ENCODE data around the gene TBC1D10A.

Gene TBC1D10A

DNA sequence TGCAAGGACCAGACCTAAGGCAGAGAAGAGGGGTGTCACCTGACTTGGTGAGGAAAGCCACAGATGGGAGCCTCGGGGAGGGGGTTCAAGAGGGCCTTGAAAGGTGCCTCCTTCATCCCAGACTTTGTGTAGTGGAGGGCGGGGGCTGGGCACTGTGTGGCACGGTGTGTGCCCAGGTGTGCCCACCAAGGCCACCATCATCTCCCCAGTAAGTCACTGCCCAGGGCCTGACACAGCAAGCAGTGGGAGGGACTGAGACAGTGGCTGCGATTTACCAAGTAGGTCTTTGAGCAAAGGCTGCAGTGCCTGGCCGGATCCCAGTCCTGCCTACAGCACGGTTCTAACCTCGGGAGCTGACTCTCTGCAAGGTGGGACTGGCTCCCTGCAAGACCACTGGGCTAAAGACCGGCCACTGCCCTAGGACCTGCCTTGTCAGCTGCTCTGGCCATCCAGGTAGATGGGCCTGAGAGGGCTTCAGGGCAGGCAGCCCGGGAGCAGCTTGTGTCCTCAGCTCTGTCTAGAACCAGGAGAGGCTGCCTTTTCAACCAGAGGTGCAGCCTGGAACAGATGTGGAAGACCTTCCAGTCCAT, 61.5 kb downstream of the TBC1D10A start:
- DNase-seq = no peak

GRCh38 chr22:30263883-30264282, 62.9 kb downstream of the TBC1D10A start:
- DNase-seq = no peak

DNA sequence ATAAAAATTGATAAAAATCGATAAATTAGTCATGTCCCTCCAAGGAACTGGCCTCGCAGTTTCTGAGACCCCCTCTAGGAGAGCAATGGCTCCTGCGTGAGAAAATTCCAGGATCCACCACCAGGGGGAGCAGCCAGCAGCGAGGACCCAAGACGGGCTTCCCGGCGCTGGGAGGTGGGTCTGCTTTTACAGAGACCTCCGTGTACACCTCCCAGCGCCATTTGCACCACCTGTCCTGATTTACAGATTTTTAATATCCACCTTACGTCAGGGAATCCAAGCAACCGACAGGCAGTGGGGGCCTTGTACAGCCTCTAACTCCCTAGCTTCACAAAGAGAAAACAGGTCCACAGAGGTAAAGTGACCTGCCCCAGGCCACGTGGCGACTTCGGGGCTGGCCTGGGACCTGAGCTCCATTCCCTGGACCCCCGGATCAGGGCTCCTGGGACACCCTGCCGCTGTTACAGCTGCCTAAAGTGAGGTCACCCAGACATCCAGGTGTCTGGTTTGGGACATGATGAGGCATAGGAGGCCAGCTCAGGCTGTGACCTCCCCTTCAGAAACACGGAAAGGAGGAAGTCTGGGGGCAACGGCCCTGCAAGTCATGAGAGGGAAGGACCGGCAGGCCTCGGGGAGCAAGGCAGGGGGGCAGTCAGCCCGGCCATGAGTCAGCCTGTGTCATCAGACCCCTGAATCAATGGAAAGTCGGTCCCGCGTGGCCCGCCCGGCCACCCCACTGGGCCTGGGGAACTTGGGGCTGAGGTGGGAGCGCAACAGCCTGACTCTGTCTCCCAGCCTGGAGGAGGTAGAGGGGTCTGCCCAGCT, 63.6 kb downstream of the TBC1D10A start:
- DNase-seq = no peak

DNA sequence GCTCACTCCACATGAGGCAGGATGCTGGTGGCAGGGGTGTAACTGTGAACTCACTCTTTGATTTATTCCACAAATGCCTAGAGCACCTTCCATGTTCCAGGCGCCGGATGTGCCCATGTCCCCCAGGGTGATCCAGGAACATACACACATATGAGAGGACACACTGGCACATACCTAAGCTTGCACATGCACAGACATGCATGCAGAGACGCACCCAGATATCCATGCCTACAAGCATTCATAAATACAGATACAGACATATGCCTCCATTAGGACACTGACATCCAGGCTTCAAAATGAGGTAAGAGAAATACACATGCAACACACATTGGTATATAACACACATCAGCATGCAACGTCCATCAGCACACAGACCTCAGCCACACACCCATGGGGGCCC, 64.6 kb downstream of the TBC1D10A start:
- no peak for DNase-seq

GRCh38 chr22:30261134-30261533, 65.6 kb downstream of the TBC1D10A start:
- DNase-seq = no peak

DNA sequence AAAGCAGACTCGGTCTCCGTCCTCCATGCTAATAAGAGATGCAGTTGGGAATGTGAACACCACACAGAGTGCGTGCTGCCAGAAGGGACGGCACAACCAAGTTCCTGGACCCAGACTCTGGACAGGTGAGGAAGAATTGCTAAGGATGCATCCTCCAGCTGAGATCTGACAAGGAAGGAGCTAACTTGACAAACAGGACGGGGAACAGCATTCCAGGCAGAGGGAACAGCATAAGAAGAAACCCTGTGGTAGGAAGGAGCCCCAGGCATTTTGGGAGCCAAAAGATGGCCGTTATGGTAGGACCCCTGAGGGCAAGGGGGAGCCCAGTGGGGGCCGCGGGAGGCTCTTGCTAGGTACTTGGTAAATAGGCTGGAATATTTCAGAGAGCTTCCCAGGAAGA, 66.1 kb downstream of the TBC1D10A start:
- no peak for DNase-seq

DNA sequence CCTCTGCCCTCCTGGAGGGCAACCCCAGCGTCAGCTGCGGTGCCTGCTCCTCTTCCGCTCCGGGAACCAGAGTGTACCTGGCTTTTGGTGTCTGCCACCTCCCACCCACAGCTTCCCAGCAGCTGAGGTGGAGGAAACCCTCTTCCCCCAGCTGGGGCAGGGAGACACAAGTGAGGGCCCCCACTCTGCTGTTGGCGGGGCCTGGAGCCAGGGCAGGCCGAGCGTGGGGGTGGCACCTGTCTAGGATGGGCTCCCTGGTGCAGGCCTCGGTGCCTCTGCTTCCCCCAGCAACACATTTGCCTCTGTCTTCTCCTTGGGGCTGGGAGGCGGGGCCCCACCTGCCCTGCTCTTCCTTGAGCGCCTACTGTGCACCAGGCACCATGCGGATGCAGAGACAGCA, 66.5 kb downstream of the TBC1D10A start:
- DNase-seq = no peak

GRCh38 chr22:30254314-30254713, 72.4 kb downstream of the TBC1D10A start:
- no peak for DNase-seq

GRCh38 chr22:30253205-30253852, 73.4 kb downstream of the TBC1D10A start:
- DNase-seq = no peak

GRCh38 chr22:30252411-30253204, 74.1 kb downstream of the TBC1D10A start:
- no peak for DNase-seq

GRCh38 chr22:30251711-30252110, 75.0 kb downstream of the TBC1D10A start:
- DNase-seq = no peak

DNA sequence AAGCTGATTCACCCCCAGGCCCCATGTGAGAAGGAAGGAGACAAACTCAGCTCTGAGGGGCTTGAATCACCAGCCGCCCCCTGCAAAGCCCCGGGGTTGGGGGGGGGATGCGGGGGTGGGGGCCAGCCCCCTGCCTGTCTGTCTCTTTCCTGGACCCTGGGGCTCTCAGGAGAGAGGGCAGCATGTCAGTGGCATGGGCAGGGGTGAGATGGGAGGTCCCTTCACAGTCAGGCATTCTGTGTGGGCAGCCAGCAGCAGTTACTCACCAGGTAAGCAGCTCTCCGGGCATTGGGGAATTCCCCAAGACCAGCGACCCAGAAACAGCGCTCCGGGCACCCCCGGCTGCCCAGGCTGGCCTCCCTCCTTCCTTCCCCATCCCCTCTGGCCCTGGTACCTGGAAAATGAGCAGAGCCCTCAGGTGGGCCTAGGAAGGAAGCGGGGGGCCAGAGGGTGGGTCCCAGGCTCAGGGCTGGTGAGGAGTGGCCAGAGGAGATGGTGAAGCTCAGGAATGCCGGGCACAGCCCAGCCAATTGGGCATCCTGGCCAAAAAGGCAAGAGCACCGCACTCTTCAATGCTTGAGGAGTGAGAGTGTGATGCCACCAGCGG, 76.0 kb downstream of the TBC1D10A start:
- no peak for DNase-seq

DNA sequence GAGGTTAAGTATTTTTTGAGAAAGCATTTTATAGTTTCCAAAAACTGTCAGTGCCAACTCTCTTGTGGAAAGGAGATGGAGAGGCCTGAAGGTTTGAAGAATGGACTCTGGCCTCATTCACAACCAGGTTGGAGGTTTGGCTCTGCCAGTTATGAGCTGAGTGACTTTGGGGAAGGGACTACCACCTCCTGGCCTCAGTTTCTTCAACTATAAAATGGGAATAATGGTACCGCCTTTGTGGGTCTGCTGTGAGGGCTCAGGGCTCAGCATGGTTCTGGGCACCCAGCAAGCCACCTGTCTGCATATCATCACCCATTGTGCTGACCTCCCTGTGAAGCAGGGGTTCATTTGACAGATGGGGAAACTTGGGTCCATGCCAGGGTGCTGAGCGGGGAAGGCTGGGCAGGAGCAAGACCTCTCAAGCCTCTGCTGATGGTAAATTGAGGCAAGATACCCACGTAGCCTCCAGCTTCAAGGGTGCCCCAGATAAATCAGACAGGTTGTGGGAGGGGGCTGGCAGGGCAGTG, 76.6 kb downstream of the TBC1D10A start:
- DNase-seq = no peak

- DNase-seq = no peak
Observed at GRCh38 chr22:30249049-30250038, 77.4 kb downstream of the TBC1D10A start.

DNA sequence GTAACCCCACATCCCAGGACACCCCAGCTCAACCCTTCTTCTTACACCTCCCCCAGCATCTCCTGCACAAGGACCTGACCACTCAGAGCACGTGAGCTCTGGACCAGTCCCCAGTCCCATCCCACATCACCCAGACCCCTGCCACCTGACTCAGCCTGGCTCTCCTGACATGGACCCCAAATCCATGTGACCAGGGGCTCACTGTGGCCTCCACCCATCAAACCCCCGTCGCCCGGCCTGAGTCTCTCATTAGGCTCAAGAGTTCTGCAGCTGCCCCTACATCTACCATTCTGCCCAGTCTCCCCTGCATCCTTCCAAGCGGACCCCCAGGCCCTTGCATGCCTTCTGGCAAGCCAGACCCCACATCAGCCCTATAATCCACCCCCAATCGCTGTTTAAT, 78.3 kb downstream of the TBC1D10A start:
- DNase-seq = no peak

- no peak for DNase-seq
Observed at GRCh38 chr22:30247974-30248373, 78.8 kb downstream of the TBC1D10A start.

- DNase-seq = no peak
Observed at GRCh38 chr22:30247561-30247960, 79.2 kb downstream of the TBC1D10A start.

GRCh38 chr22:30246814-30247376, 79.8 kb downstream of the TBC1D10A start:
- DNase-seq = no peak

DNA sequence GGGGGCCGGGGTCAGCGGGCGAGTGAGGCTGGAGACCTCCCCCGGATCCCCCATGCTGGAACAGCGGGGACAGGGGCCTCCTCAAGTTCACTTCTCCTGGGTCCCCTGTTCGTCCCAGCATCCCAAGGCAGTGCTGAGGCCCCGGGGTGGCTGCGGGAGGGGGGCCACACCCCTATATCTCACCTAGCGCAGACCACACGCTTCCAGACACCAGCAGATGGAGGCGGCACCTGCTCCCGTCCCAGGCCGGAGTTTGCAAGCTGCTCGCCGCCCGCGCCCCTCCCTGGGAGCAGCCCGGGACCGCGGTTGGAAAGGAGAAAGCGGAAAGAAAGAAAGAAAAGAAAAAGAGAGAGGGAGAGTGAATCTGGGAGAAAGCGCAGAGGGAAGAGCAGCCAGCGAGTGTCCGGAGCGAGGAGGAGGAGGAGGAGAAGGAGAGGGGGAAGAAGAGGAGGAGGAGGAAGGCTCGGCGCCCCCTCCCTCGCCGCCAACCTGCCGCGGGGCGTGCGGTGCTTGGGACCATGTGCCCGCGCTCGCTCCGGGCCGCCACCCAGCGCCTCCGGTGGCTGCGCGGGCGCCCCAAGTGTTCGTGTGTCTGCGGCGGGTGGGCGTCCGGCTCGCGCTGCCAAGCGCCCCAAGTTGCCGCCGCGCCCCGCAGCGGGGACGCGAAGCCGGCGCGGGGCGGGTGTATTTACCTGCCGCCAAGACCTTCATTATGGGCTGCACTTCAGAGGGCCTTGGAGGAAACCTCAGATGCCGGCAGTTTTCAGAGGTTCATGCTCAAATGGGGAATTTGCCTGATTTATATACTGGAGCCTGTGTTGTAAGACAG, 80.5 kb downstream of the TBC1D10A start, which contains the start of gene LIF:
Gene LIF, minus strand, starts transcription at position 775 of the 829 bp plus-strand sequence. Its CDS starts 64 bp downstream, at position 711.
- no peak for DNase-seq
